Calu3 (cell line): ENCODE measurements around the gene CASP10. TPM values are rescaled to one million over a fixed set of nuclear protein-coding genes. Genes with fewer than 3 reads are reported as not detected.

ENCODE experiments used
- BruUV-seq: library from RNA; stranded (reverse); fragments of 400-500 nt; replicated peaks from 2 replicates; lab custom pipeline; 2021; lab: Mats Ljungman, UMichigan
- CTCF ChIA-PET: fragments of 300-600 bp; sonication (Branson Sonifier 250); formaldehyde crosslinking; loops from one replicate; lab custom pipeline; 2022; ENCODE audit warnings: antibody characterized with exemption; lab: Charles Lee
- DNase-seq: peaks from one replicate; pipeline ENCODE4 v3.0.0; 2022
- H3K27ac Mint-ChIP-seq: one replicate; pipeline ENCODE4 v1.8.0; 2022; ENCODE audit warnings: mixed read lengths; ENCODE audit not compliant: unreplicated experiment
- H3K27me3 Mint-ChIP-seq: one replicate; pipeline ENCODE4 v1.8.0; 2022; ENCODE audit warnings: mixed read lengths; ENCODE audit not compliant: unreplicated experiment
- H3K36me3 Mint-ChIP-seq: one replicate; pipeline ENCODE4 v1.8.0; 2022; ENCODE audit warnings: mild to moderate bottlenecking, moderate library complexity, mixed read lengths; ENCODE audit not compliant: insufficient read depth, unreplicated experiment
- H3K4me1 Mint-ChIP-seq: one replicate; pipeline ENCODE4 v1.8.0; 2022; ENCODE audit warnings: mild to moderate bottlenecking, low read depth, mixed read lengths; ENCODE audit not compliant: unreplicated experiment
- H3K4me3 Mint-ChIP-seq: one replicate; pipeline ENCODE4 v1.8.0; 2022; ENCODE audit warnings: mild to moderate bottlenecking, low read depth, moderate library complexity, mixed read lengths; ENCODE audit not compliant: unreplicated experiment
- H3K9me3 Mint-ChIP-seq: one replicate; pipeline ENCODE4 v1.8.0; 2022; ENCODE audit warnings: low read depth, mixed read lengths; ENCODE audit not compliant: unreplicated experiment
- CTCF ChIP-seq: fragments of 200-600 bp; IDR thresholded peaks from one replicate; pipeline ENCODE4 v1.8.0; 2022; ENCODE audit warnings: antibody characterized with exemption; ENCODE audit not compliant: unreplicated experiment
- intact Hi-C: fragments of 100-400 bp; cut with micrococcal nuclease; formaldehyde crosslinking; loops from one replicate; pipeline ENCODE4 v1.10.0; 2022; ENCODE audit not compliant: unreplicated experiment
- total RNA-seq: library from RNA; stranded (reverse); gene quantifications from 2 replicates; pipeline ENCODE4 v1.2.3, GENCODE V29; 2022

CASP10 gene
- total RNA-seq, 1 experiment from 2014 or later = 21.4 TPM

- H3K9me3 Mint-ChIP-seq = no peaks in the 10 kb centered on the region
- H3K36me3 Mint-ChIP-seq = peaks cover 20% of the 10 kb centered on the region
- no peak overlapping the region for H3K4me3 Mint-ChIP-seq
- no peak for DNase-seq
- intact Hi-C loops = no loop called here
- no peak overlapping the region for H3K27ac Mint-ChIP-seq
- no peak for TF ChIP-seq CTCF
- no TSS peak for BruUV-seq
- CTCF ChIA-PET = no interaction called here
- H3K27me3 Mint-ChIP-seq = no peaks in the 10 kb centered on the region
- H3K4me1 Mint-ChIP-seq = peaks cover 30% of the 10 kb centered on the region
Observed at GRCh38 chr2:201264472-201265173, 81.7 kb downstream of the CASP10 start.

GRCh38 chr2:201266629-201267028 lies 83.7 kb downstream of the CASP10 start:
- no TSS peak for BruUV-seq
- Mint-ChIP-seq H3K4me1 (peaks cover 11% of the 10 kb centered on the region), H3K27ac (no peak overlapping the region), H3K27me3 (no peaks in the 10 kb centered on the region), H3K36me3 (peaks cover 20% of the 10 kb centered on the region), H3K4me3 (no peak overlapping the region), H3K9me3 (no peaks in the 10 kb centered on the region)
- intact Hi-C loops = no loop called here
- CTCF ChIA-PET = no interaction called here
- no peak for TF ChIP-seq CTCF
- no peak for DNase-seq

GRCh38 chr2:201267278-201268030 lies 84.5 kb downstream of the CASP10 start:
- Mint-ChIP-seq H3K9me3 (no peaks in the 10 kb centered on the region), H3K4me1 (peaks cover 6% of the 10 kb centered on the region), H3K27me3 (no peaks in the 10 kb centered on the region), H3K4me3 (no peak overlapping the region), H3K36me3 (peaks cover 23% of the 10 kb centered on the region), H3K27ac (no peak overlapping the region)
- BruUV-seq = no TSS peak
- DNase-seq = no peak
- CTCF ChIA-PET = no interaction called here
- intact Hi-C loops = no loop called here
- no peak for TF ChIP-seq CTCF

GRCh38 chr2:201269764-201270163 lies 86.8 kb downstream of the CASP10 start:
- no TSS peak for BruUV-seq
- TF ChIP-seq CTCF = no peak
- Mint-ChIP-seq H3K27ac (no peak overlapping the region), H3K4me3 (no peak overlapping the region), H3K27me3 (no peaks in the 10 kb centered on the region), H3K36me3 (peaks cover 40% of the 10 kb centered on the region), H3K9me3 (no peaks in the 10 kb centered on the region), H3K4me1 (no peaks in the 10 kb centered on the region)
- DNase-seq = no peak
- CTCF ChIA-PET = no interaction called here
- intact Hi-C loops = no loop called here
